HG03066 (cell line): Measurements from ENCODE around the gene TMEM187.
A peak's percentile ranks its signal among the peaks of the same experiment; 100 is the strongest.

ENCODE experiments used
- ATAC-seq: cut with Tn5 transposase; IDR thresholded peaks from one replicate; pipeline ENCODE4 v1.9.1; 2021; ENCODE audit warnings: low read depth; ENCODE audit not compliant: unreplicated experiment

Gene TMEM187

DNA sequence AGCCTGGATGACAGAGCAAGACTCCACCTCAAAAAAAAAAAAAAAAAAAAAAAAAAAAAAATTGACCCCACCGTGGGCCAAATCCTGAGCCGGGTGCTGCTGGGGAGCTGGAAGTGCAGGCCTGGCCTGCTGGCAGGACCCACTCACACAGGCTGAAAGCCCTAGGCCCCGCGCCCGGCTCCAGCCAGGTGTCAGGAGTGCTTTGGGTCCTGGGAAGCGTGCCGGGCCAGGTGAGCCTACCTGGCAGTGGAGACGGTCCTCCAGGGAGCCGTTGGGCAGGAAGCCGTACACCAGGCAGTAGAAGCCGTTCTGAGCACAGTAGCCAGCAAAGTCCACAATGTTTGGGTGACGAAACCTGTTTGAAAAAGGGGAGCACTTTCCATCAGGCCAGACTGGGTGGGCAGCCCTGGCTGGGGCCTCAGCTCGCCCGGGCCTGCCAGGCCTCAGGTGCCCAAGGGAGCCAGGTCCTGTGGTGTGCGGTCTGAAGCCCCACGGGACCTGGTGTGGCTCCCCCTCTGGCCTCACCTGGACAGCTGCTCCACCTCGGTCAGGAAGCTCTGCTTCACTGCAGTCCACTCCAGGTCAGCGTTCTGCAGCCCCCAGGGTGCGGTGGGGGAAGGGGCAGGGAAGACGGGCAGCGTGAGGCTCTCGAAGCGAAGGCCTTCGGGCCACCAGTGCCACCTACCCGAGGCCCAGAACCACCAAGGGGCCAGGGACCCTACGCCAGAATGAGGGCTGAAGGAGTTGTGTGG, 45.4 kb downstream of the TMEM187 start:
- no peak for ATAC-seq

DNA sequence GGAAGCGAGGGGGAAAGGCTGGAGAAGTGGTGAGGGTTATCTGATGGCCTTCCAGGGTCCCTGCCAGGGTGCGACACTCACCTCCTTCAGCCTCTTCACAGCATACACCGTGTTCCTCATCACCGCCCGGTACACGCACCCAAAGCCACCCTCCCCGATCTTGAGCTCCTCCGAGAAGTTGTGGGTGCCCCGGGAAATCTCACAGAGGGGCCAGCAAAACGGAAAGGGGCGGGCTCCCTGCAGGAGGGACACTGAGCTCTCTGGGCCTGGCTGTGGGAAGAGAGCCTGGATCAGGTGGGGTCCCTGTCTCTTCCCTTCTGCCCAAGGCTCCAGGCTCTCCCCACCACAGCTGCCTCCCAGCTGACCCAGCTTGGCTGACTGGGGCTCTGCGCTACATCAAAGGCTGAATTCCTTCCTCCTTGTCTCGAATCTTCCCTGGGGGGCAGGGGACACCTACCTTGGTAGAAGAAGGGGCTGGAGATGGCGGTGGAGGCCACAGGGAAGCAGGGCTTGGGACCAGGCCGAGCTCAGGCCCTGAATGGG, 46.0 kb downstream of the TMEM187 start:
- ATAC-seq = no peak

DNA sequence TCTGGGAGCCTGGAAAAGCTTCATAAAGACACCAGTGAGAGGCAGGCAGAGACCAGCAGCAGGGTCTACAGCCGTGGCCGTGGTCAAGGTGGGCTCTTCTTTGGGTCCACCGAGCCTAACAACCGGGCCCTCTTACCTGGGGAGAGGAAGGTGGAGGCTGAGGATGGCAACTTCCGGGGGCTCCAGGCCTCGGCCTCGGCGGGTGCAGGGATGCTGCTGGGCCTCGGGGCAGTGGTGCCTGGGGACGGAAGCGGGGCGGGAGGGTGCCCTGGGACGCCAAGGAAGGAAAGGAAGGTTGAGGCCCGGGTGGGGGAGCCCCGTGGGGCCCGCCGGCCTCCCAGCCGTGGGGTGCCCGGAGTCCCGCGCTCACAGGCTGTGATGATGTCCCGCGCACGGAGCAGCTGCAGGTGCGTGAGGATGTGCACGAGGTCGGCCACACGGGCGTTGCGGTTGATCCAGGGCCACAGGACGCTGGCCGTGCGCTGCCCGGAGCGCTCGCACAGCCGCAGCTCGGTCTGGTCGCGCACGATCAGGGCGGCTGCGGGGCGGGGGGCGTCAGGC, 46.6 kb downstream of the TMEM187 start:
- ATAC-seq = peak; percentile 16

DNA sequence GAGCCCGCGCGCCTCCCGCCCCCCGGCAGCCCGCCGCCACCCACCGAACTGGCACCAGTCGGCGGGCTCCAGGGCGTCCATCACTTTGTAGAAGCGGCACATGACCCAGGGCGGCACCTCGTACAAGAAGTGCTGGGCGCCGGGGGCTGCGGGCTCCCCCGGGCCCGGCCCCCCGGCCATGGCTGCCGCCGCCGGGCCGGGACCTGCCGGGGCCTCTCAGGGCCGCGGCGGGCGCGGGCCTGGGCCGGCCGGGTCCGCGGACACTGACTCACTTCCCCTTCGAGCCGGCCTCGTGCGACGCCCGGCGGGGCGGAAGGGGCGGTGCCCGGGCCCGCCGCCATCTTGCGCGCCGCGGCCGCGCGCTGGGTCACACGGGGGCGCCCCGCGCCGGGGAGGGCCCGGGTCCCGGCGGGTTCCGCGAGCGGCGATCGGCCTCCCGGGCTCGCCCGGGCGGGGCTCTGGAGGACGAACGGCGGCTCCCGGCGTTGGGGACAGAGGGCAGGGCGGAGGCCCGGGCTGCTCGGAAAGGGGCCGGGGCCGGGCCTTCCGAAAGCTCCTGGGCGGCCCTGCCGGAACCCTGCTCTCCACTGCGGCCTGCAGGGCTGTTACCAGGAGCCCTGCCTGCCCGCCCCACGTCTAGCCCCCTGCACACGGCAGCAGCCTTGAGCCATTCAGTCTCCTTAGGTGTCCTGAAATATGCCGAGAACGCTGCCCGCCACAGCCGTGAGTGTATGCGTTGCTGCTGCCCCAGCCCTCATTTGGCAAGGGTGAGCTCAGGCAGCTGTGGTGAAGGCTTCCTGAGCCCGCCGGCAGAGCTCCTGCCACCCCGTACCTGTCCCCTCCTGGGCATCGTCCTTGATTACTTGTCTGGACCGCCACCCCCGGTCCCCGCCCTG, 47.3 kb downstream of the TMEM187 start, which contains the start of gene IRAK1:
IRAK1 (minus strand) TSS at position 270 of the 896 bp plus-strand sequence; CDS start at position 180, 90 bp downstream.
- peak; percentile 60 for ATAC-seq

GRCh38 chrX:154020536-154021115, 48.1 kb downstream of the TMEM187 start:
- ATAC-seq = no peak

- no peak for ATAC-seq
These were observed 48.6 kb downstream of the TMEM187 start for GRCh38 chrX:154021131-154021611.

DNA sequence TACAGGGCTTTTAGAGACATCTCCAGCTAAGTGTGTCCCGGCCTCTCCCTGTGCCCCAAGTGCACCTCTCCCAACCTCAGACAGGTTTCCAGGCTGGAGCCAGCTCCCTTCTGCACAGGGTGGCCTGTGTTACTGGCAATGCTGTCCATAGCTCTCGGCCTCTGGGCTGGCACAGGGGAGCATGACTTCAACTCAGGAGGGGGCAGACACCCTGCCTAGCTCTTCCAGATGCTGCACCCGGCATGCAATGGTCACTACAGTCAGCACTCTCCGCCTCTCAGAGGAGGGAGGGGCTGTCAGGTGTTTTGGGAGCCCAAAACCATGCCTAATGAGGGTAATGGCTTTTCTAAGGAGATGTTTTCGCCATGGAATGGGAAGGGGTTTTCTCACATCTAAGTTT, 49.6 kb downstream of the TMEM187 start:
- ATAC-seq = no peak

- no peak for ATAC-seq
These were observed 50.9 kb downstream of the TMEM187 start for GRCh38 chrX:154023276-154024000.

- no peak for ATAC-seq
These were observed 51.7 kb downstream of the TMEM187 start for GRCh38 chrX:154024271-154024670.

DNA sequence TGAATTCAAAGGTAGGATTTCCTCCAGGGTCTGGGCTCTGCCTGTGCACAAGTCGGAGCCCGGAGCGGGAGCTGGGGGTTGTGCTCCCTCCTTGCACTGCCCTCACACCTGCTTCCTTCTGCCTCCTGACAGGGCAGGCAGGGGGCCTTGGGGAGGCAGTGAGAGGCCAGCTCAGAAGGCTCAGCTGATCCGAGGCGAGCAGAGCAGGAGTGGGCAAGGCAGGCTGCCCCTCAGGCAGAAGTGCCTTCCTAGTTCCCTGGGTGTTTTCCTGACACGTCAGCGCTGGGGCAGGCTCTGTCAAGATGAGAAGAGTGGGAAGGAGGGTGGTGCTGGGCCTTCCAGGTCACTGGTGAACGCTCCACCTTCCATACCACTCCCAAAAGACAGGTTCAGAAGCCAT, 52.7 kb downstream of the TMEM187 start:
- ATAC-seq = no peak

- no peak for ATAC-seq
These were observed 53.8 kb downstream of the TMEM187 start for GRCh38 chrX:154026136-154027021.

- no peak for ATAC-seq
These were observed 54.5 kb downstream of the TMEM187 start for GRCh38 chrX:154027022-154027402.

- ATAC-seq = no peak
These were observed 55.4 kb downstream of the TMEM187 start for GRCh38 chrX:154027986-154028385.

DNA sequence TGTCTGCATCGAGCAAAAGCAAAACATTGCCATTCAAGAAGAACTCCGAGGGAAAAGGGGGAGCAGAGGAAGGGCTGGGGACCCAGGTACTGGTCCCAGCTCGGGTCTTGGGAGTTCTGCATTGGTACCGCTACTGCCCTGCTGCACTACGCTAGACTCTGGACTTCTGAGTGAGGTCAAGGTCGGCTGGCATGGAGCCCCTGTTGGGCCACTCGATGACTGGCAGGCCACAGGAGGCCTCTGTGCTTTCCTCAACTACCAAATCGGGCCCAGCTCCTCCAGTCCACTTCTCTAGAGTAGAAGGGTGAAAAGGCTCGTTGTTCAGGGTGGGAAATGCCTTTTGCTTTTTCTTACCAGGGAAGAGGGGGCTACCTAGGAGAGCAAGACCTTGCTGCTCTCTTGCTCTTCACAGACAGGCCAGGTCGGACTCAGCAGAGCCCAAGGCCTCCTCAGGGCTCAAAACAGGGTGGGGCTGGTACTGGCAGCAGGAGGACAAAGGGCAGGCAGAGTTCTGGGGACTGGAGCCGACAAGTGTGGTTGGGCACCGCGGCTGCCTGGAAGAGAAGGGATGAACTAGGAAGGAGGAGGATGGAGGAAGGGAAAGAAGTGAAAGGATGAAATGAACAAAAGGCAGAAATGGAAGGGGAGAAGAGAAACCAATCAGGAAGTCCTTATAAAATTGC, 56.1 kb downstream of the TMEM187 start:
- no peak for ATAC-seq

DNA sequence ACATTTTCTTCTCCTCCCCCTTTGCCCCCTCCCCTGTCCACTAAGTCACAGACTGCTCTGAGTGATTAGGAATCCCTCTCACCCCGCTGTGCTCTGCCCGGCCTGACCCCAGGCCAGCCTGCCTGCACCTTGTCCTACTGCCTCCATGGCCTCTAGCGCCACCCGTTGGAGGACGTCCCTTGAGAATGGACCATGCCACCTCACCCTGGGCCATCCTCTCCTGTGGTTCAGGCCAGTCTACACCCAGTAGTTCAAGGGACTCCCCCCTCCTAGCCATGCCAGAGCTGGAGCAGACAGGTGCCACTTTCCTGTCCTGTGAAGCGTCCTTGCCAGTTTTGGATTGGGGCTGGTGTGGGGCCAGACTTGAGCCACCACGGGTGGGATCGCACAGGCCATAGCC, 56.9 kb downstream of the TMEM187 start:
- ATAC-seq = no peak

- no peak for ATAC-seq
These were observed 57.7 kb downstream of the TMEM187 start for GRCh38 chrX:154030266-154030665.

GRCh38 chrX:154030715-154031305, 58.3 kb downstream of the TMEM187 start:
- ATAC-seq = no peak

DNA sequence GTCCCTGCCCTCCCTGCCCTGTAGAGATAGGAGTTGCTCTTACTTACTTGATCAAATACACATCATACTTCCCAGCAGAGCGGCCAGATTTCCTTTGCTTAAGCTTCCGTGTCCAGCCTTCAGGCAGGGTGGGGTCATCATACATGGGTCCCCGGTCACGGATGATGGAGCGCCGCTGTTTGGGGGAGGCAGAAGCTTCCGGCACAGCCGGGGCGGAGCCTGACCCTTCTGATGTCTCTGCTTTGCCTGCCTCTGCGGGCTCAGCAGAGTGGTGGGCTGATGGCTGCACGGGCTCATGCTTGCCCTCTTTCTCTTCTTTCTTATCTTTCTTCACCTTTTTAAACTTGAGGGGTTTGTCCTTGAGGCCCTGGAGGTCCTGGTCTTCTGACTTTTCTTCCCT, 59.6 kb downstream of the TMEM187 start:
- no peak for ATAC-seq
